ENCODE measurements around the gene ARHGEF17.
"Not testable (repeated sequence)": the region's sequence is repeated elsewhere in the genome, so short reads cannot be mapped to it uniquely, and the experiment has no call there.

Gene ARHGEF17, protein sequence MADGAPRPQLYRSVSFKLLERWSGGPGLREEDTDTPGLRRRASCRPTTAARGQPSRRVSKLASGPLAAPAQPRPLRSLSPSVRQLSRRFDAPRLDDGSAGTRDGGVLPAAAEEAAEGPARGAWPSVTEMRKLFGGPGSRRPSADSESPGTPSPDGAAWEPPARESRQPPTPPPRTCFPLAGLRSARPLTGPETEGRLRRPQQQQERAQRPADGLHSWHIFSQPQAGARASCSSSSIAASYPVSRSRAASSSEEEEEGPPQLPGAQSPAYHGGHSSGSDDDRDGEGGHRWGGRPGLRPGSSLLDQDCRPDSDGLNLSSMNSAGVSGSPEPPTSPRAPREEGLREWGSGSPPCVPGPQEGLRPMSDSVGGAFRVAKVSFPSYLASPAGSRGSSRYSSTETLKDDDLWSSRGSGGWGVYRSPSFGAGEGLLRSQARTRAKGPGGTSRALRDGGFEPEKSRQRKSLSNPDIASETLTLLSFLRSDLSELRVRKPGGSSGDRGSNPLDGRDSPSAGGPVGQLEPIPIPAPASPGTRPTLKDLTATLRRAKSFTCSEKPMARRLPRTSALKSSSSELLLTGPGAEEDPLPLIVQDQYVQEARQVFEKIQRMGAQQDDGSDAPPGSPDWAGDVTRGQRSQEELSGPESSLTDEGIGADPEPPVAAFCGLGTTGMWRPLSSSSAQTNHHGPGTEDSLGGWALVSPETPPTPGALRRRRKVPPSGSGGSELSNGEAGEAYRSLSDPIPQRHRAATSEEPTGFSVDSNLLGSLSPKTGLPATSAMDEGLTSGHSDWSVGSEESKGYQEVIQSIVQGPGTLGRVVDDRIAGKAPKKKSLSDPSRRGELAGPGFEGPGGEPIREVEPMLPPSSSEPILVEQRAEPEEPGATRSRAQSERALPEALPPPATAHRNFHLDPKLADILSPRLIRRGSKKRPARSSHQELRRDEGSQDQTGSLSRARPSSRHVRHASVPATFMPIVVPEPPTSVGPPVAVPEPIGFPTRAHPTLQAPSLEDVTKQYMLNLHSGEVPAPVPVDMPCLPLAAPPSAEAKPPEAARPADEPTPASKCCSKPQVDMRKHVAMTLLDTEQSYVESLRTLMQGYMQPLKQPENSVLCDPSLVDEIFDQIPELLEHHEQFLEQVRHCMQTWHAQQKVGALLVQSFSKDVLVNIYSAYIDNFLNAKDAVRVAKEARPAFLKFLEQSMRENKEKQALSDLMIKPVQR (N-terminal part only)

GRCh38 chr11:73308003-73308960 lies at the start of gene ARHGEF17:
Gene ARHGEF17 (plus strand): TSS chr11:73308276. CDS start chr11:73308639, 363 bp downstream.
- DNase-seq (ENCODE audit: low spot score) (peak; percentile 39), FAIRE-seq (no peak)

- no peak for FAIRE-seq
- DNase-seq (ENCODE audit: low spot score) = no peak
Measured at GRCh38 chr11:73259406-73260126, 48.5 kb upstream of the ARHGEF17 start.

- FAIRE-seq = no peak
- DNase-seq (ENCODE audit: low spot score) = no peak
Measured at GRCh38 chr11:73260127-73260457, 48.0 kb upstream of the ARHGEF17 start.

GRCh38 chr11:73262851-73263495 lies 45.1 kb upstream of the ARHGEF17 start:
- FAIRE-seq = peak; percentile 43
- peak; percentile 62 for DNase-seq (ENCODE audit: low spot score)

DNA sequence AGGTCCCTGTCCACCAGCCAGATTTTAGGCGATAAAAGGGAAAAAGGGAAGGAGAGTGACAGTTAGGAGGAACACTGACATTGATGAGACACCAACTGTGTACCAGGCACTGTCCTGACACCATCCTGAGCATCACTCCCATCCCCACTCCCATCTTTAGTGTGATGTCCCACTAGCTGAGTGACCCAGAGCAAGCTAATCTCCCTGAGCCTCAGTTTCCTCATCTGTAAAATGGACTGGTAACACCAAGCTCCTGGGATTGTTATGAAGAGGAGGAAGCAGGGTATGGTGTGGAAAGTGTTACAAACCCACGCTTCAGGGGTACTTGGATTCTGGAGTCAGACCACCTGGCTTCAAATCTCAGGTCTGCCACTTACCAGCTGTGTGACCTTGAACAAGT lies 44.4 kb upstream of the ARHGEF17 start:
- DNase-seq (ENCODE audit: low spot score) = no peak
- no peak for FAIRE-seq

DNA sequence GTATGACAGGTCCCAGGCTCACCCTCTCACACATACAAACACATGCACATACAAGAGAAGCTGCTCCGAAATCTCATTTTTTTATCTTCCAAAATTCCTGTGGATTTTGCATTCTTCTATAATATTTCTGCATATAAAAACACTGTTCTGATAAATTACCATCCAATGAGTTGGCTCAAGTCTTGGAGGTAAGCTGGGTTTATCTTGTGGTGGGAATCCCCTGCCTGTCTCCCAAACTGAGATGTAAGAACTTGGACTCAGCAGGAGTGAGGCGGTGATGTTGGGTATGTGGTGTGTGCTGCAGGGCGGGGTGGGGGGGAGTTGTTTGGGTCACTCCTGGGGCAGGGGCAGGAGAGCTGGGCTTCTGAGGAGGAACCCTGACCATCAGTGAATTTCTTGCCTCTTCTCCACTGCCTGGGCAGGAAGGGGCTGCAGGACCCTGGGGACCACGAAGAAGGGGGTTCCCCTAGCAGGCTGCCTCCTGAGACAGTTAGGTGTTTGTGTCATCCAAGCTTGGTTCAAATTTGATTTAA lies 42.7 kb upstream of the ARHGEF17 start:
- DNase-seq (ENCODE audit: low spot score) = no peak

DNA sequence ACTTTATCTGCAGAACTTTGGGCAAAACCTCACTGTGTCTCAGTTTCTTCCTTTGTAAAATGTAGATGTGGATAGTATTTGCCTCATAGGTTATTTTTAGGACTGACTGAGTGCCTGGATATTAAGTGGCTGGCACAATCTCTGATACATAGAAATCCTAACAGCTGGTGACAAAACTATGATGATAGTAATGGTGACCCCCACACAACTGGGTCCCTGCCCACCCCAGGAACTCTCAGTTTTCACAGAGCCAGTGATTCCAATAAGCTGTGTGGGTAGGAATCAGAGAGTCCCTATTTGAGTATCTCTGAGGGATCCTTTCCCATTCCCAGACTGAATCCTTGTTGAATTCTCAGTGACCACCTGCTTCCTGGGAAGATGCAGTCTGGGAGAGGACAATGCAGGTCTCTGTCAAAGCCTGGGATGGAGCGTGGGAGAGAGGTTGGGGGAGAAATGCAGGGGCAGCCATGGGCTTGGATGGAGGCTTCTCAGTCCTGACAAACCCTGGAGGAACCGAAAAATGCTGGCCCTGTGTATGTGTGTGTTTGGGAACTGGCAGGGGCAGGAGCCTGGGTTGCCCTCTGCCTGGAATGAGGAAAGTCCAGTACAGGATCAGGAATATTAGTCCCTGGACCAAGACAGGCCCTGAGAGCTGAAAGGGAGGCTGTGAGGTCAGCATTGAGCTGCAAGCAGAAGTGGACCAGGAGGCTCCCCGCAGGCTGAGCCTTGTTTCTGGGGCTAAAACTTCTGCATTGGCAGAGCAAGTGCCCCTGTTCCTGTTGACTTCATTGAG lies 42.0 kb upstream of the ARHGEF17 start:
- DNase-seq (ENCODE audit: low spot score) (no peak), FAIRE-seq (no peak)

More for the DNA sequence above, 42.7 kb upstream of the ARHGEF17 start:
- no peak for FAIRE-seq

DNA sequence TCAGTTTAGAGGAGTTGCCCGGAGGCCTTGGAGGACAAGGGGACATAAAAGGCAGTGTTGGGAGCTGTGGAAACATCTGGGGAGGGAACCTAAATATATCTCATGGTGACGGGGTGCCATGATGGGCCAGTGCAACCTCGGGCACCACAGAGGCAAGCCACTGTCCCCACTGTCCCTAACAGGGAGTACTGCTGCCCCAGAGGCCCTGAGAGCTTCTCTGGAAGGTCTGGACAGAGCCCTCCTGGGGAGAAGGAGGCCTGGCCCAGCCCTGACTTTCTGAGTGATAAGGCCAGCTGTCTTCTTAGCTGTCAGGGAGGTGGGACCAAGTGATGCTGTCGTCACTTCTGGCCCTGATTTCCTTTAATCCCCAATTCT lies 41.4 kb upstream of the ARHGEF17 start:
- no peak for FAIRE-seq
- DNase-seq (ENCODE audit: low spot score) = no peak

DNA sequence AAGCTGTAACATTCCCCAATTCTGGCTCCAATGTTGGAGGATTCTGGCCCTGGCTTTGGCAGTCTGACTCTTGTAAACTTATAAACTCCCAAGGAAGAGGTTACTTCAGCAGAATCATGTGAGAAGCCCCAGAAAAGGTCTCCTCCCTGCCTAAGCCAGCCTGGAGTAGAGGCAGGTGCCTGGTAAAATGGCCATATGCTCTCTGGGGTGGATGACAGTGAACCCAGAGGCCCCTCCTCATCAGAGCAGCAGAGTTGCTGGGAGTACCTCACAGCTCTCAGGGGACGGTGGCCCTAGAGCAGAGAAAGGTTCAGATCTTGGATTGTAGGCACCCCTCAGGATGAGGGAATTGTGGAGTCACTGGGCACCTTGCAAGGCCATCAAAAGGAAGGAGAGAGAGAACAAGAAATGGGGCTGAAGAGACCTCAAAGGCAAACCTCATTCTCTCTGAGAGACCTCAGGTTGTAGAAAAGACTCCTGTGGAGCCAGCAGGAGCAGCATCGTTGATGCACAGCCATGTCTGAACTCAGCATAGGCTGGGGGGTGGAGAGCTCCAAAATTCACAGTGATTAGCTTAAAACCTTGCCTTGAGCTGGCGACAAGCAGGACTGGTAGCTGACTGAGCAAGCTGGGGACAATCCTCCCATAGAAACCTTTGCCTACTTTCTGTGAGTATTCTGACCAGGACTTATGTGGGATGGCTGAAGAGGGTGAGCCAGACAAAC lies 40.8 kb upstream of the ARHGEF17 start:
- FAIRE-seq = no peak
- no peak for DNase-seq (ENCODE audit: low spot score)

- FAIRE-seq (no peak), DNase-seq (ENCODE audit: low spot score) (no peak)
Measured at GRCh38 chr11:73267906-73268540, 40.1 kb upstream of the ARHGEF17 start.

GRCh38 chr11:73268671-73269271 lies 39.3 kb upstream of the ARHGEF17 start:
- FAIRE-seq (no peak), DNase-seq (ENCODE audit: low spot score) (no peak)

DNA sequence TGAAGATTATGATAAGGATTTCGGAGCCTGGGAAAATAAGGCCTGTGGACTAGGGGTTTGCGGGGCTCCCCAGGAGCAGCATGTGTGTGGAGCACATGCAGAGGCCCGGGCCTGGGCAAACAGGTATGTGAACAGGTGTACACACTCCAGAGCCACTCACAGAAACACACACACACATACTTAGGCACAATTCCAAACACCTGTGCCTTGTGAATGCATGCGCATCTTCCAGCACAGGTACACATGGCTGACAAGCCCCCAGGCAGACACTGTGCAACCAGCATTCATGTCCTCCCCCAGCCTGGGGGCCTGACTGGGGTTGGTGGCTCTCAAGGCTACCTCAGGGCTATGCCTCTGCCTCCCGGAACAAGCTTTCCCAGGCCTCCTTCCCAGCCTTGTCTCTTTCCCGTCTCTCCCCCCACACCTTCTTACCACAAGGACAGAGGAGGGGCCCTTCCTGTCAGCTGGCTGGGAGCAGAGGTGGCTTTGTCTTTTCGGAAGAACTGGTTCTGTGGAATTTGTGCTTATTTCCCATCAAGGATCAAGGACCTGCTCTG lies 38.5 kb upstream of the ARHGEF17 start:
- FAIRE-seq = no peak
- no peak for DNase-seq (ENCODE audit: low spot score)

GRCh38 chr11:73270016-73270854 lies 37.8 kb upstream of the ARHGEF17 start:
- DNase-seq (ENCODE audit: low spot score) (no peak), FAIRE-seq (no peak)

GRCh38 chr11:73270855-73271477 lies 37.1 kb upstream of the ARHGEF17 start:
- no peak for DNase-seq (ENCODE audit: low spot score)
- no peak for FAIRE-seq

DNA sequence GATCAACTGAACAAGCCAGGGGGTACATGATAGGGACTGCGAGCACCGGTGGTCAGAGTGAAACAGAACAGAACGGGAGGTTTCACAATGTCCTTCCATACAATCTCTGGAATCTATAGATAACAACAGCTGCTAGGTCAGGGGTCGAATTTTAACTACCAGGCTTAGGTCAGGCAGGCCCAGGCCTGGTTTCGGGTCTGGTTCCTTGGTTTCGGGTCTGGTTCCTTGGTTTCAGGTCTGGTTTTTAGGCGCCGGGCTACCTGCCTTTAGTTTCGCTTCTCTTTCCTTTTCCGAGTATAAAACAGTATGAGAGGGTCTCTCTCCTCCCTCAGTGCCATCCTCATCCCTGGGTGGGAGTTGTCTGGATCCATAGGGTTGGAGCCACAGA lies 36.6 kb upstream of the ARHGEF17 start:
- not testable (repeated sequence) for FAIRE-seq; DNase-seq (ENCODE audit: low spot score)

Measured in RCC 7860 (cell line).